ENCODE measurements around the gene PPP1CB.

The PPP1CB gene

GRCh38 chr2:28751252-28751955, at the start of gene PPP1CB:
Gene PPP1CB (plus strand): TSS chr2:28751830. CDS start chr2:28752125, 295 bp downstream.
- Histone ChIP-seq H3K27me3 (ENCODE audit: control insufficient read depth, insufficient read depth, low read length) (no peaks in the 10 kb centered on the region), H3K9me3 (ENCODE audit: control insufficient read depth, insufficient read depth, low read length) (no peaks in the 10 kb centered on the region), H3K27ac (ENCODE audit: low read depth, low read length) (peak within 1 kb of the TSS; percentile 96), H3K36me3 (ENCODE audit: control insufficient read depth, insufficient read depth, low read length) (peaks cover 6% of the 10 kb centered on the region; the same call in 1 of the 2 replicates), H3K9ac (ENCODE audit: low read depth, low read length) (peak within 1 kb of the TSS; percentile 97), H3K4me1 (ENCODE audit: control insufficient read depth, insufficient read depth, low read length) (peaks cover 25% of the 10 kb centered on the region), H3K4me3 (ENCODE audit: low read depth, low read length) (peak within 1 kb of the TSS; percentile 81)

GRCh38 chr2:28702415-28702861, 49.2 kb upstream of the PPP1CB start:
- no peaks in the 10 kb centered on the region for H3K9me3 ChIP-seq (ENCODE audit: control insufficient read depth, insufficient read depth, low read length)
- no peaks in the 10 kb centered on the region for H3K27me3 ChIP-seq (ENCODE audit: control insufficient read depth, insufficient read depth, low read length)
- no peaks in the 10 kb centered on the region for H3K4me1 ChIP-seq (ENCODE audit: control insufficient read depth, insufficient read depth, low read length)
- no peak overlapping the region for H3K9ac ChIP-seq (ENCODE audit: low read depth, low read length)
- no peak overlapping the region for H3K4me3 ChIP-seq (ENCODE audit: low read depth, low read length)
- no peak overlapping the region for H3K27ac ChIP-seq (ENCODE audit: low read depth, low read length)
- H3K36me3 ChIP-seq (ENCODE audit: control insufficient read depth, insufficient read depth, low read length), result no peaks in the 10 kb centered on the region

- H3K36me3 ChIP-seq (ENCODE audit: control insufficient read depth, insufficient read depth, low read length), result no peaks in the 10 kb centered on the region
- H3K4me1 ChIP-seq (ENCODE audit: control insufficient read depth, insufficient read depth, low read length), result no peaks in the 10 kb centered on the region
- no peaks in the 10 kb centered on the region for H3K9me3 ChIP-seq (ENCODE audit: control insufficient read depth, insufficient read depth, low read length)
- no peak overlapping the region for H3K9ac ChIP-seq (ENCODE audit: low read depth, low read length)
- no peaks in the 10 kb centered on the region for H3K27me3 ChIP-seq (ENCODE audit: control insufficient read depth, insufficient read depth, low read length)
- no peak overlapping the region for H3K27ac ChIP-seq (ENCODE audit: low read depth, low read length)
- H3K4me3 ChIP-seq (ENCODE audit: low read depth, low read length), result no peak overlapping the region
Observed at GRCh38 chr2:28702878-28703277, 48.8 kb upstream of the PPP1CB start.

GRCh38 chr2:28704621-28705020, 47.0 kb upstream of the PPP1CB start:
- no peaks in the 10 kb centered on the region for H3K27me3 ChIP-seq (ENCODE audit: control insufficient read depth, insufficient read depth, low read length)
- no peak overlapping the region for H3K9ac ChIP-seq (ENCODE audit: low read depth, low read length)
- no peaks in the 10 kb centered on the region for H3K4me1 ChIP-seq (ENCODE audit: control insufficient read depth, insufficient read depth, low read length)
- no peaks in the 10 kb centered on the region for H3K9me3 ChIP-seq (ENCODE audit: control insufficient read depth, insufficient read depth, low read length)
- no peaks in the 10 kb centered on the region for H3K36me3 ChIP-seq (ENCODE audit: control insufficient read depth, insufficient read depth, low read length)
- H3K27ac ChIP-seq (ENCODE audit: low read depth, low read length), result no peak overlapping the region
- H3K4me3 ChIP-seq (ENCODE audit: low read depth, low read length), result no peak overlapping the region

GRCh38 chr2:28705751-28706440, 45.7 kb upstream of the PPP1CB start:
- no peak overlapping the region for H3K9ac ChIP-seq (ENCODE audit: low read depth, low read length)
- no peak overlapping the region for H3K4me3 ChIP-seq (ENCODE audit: low read depth, low read length)
- no peaks in the 10 kb centered on the region for H3K9me3 ChIP-seq (ENCODE audit: control insufficient read depth, insufficient read depth, low read length)
- no peak overlapping the region for H3K27ac ChIP-seq (ENCODE audit: low read depth, low read length)
- H3K4me1 ChIP-seq (ENCODE audit: control insufficient read depth, insufficient read depth, low read length), result no peaks in the 10 kb centered on the region
- no peaks in the 10 kb centered on the region for H3K36me3 ChIP-seq (ENCODE audit: control insufficient read depth, insufficient read depth, low read length)
- H3K27me3 ChIP-seq (ENCODE audit: control insufficient read depth, insufficient read depth, low read length), result no peaks in the 10 kb centered on the region

GRCh38 chr2:28707592-28707991, 44.0 kb upstream of the PPP1CB start:
- Histone ChIP-seq H3K27ac (ENCODE audit: low read depth, low read length) (no peak overlapping the region), H3K9ac (ENCODE audit: low read depth, low read length) (no peak overlapping the region), H3K9me3 (ENCODE audit: control insufficient read depth, insufficient read depth, low read length) (no peaks in the 10 kb centered on the region), H3K4me3 (ENCODE audit: low read depth, low read length) (no peak overlapping the region), H3K27me3 (ENCODE audit: control insufficient read depth, insufficient read depth, low read length) (no peaks in the 10 kb centered on the region), H3K36me3 (ENCODE audit: control insufficient read depth, insufficient read depth, low read length) (no peaks in the 10 kb centered on the region), H3K4me1 (ENCODE audit: control insufficient read depth, insufficient read depth, low read length) (no peaks in the 10 kb centered on the region)

- Histone ChIP-seq H3K27ac (ENCODE audit: low read depth, low read length) (no peak overlapping the region), H3K36me3 (ENCODE audit: control insufficient read depth, insufficient read depth, low read length) (no peaks in the 10 kb centered on the region), H3K4me1 (ENCODE audit: control insufficient read depth, insufficient read depth, low read length) (no peaks in the 10 kb centered on the region), H3K4me3 (ENCODE audit: low read depth, low read length) (no peak overlapping the region), H3K27me3 (ENCODE audit: control insufficient read depth, insufficient read depth, low read length) (no peaks in the 10 kb centered on the region), H3K9ac (ENCODE audit: low read depth, low read length) (no peak overlapping the region), H3K9me3 (ENCODE audit: control insufficient read depth, insufficient read depth, low read length) (no peaks in the 10 kb centered on the region)
Observed at GRCh38 chr2:28709101-28709500, 42.5 kb upstream of the PPP1CB start.

GRCh38 chr2:28710545-28710944, 41.1 kb upstream of the PPP1CB start:
- Histone ChIP-seq H3K27ac (ENCODE audit: low read depth, low read length) (no peak overlapping the region), H3K4me1 (ENCODE audit: control insufficient read depth, insufficient read depth, low read length) (no peaks in the 10 kb centered on the region), H3K36me3 (ENCODE audit: control insufficient read depth, insufficient read depth, low read length) (no peaks in the 10 kb centered on the region), H3K27me3 (ENCODE audit: control insufficient read depth, insufficient read depth, low read length) (no peaks in the 10 kb centered on the region), H3K9ac (ENCODE audit: low read depth, low read length) (no peak overlapping the region), H3K4me3 (ENCODE audit: low read depth, low read length) (no peak overlapping the region), H3K9me3 (ENCODE audit: control insufficient read depth, insufficient read depth, low read length) (no peaks in the 10 kb centered on the region)

- no peak overlapping the region for H3K9ac ChIP-seq (ENCODE audit: low read depth, low read length)
- H3K4me1 ChIP-seq (ENCODE audit: control insufficient read depth, insufficient read depth, low read length), result no peaks in the 10 kb centered on the region
- H3K4me3 ChIP-seq (ENCODE audit: low read depth, low read length), result no peak overlapping the region
- H3K9me3 ChIP-seq (ENCODE audit: control insufficient read depth, insufficient read depth, low read length), result no peaks in the 10 kb centered on the region
- H3K27me3 ChIP-seq (ENCODE audit: control insufficient read depth, insufficient read depth, low read length), result no peaks in the 10 kb centered on the region
- H3K36me3 ChIP-seq (ENCODE audit: control insufficient read depth, insufficient read depth, low read length), result no peaks in the 10 kb centered on the region
- H3K27ac ChIP-seq (ENCODE audit: low read depth, low read length), result no peak overlapping the region
Observed at GRCh38 chr2:28713577-28714298, 37.9 kb upstream of the PPP1CB start.

GRCh38 chr2:28716265-28716865, 35.3 kb upstream of the PPP1CB start:
- Histone ChIP-seq H3K27me3 (ENCODE audit: control insufficient read depth, insufficient read depth, low read length) (no peaks in the 10 kb centered on the region), H3K9me3 (ENCODE audit: control insufficient read depth, insufficient read depth, low read length) (no peaks in the 10 kb centered on the region), H3K4me1 (ENCODE audit: control insufficient read depth, insufficient read depth, low read length) (no peaks in the 10 kb centered on the region), H3K36me3 (ENCODE audit: control insufficient read depth, insufficient read depth, low read length) (no peaks in the 10 kb centered on the region), H3K4me3 (ENCODE audit: low read depth, low read length) (no peak overlapping the region), H3K9ac (ENCODE audit: low read depth, low read length) (no peak overlapping the region), H3K27ac (ENCODE audit: low read depth, low read length) (no peak overlapping the region)
